Measurements from ENCODE around the gene SPON1.

- TF ChIP-seq CTCF (IDR thresholded peaks at IDR 0.05) (no peak), POLR2A (IDR thresholded peaks at IDR 0.05) (no peak)
Observed at GRCh38 chr11:13944016-13944415, 18.5 kb upstream of the SPON1 start.
